ENCODE measurements around the gene PIKFYVE.

- TF ChIP-seq POLR2A (IDR thresholded peaks at IDR 0.05) (no peak), CTCF (IDR thresholded peaks at IDR 0.05) (no peak), EP300 (IDR thresholded peaks at IDR 0.05) (no peak)
These were observed 30.2 kb upstream of the PIKFYVE start for GRCh38 chr2:208235860-208236259.

Data from tibial nerve (tissue), 4 donors.